WI38 (cell line): Measurements from ENCODE around the gene INO80B.

ENCODE experiments used
- H3K4me3 ChIP-seq: 2 replicates; pipeline ENCODE4 v1.5.1; 2011; ENCODE audit warnings: low read depth, mild to moderate bottlenecking, control low read depth, low read length
- CTCF ChIP-seq: IDR thresholded peaks from 2 replicates; pipeline ENCODE4 v1.5.1; 2012; ENCODE audit warnings: low read depth, mild to moderate bottlenecking, control low read depth, low read length

Gene INO80B

GRCh38 chr2:74426181-74426758 is 28.6 kb upstream of the INO80B start:
- no peak for TF ChIP-seq CTCF
- H3K4me3 ChIP-seq: no peak overlapping the region

GRCh38 chr2:74427551-74427950 is 27.3 kb upstream of the INO80B start:
- H3K4me3 ChIP-seq: no peak overlapping the region
- no peak for TF ChIP-seq CTCF

- no peak overlapping the region for H3K4me3 ChIP-seq
- no peak for TF ChIP-seq CTCF
Measured at GRCh38 chr2:74428675-74429074, 26.2 kb upstream of the INO80B start.

GRCh38 chr2:74429487-74430451 is 25.1 kb upstream of the INO80B start:
- H3K4me3 ChIP-seq: no peak overlapping the region
- TF ChIP-seq CTCF: no peak

GRCh38 chr2:74430502-74430901 is 24.4 kb upstream of the INO80B start:
- TF ChIP-seq CTCF: no peak
- H3K4me3 ChIP-seq: no peak overlapping the region

- H3K4me3 ChIP-seq: no peak overlapping the region
- TF ChIP-seq CTCF: no peak
Measured at GRCh38 chr2:74436111-74436805, 18.6 kb upstream of the INO80B start.
